DOHH2 (cell line): ENCODE data around the gene VAMP4.

Experiments
- H3F3A ChIP-seq: fragments of 200-600 bp; sonication (generic), shearing (Covaris generic); 2 replicates; pipeline ENCODE4 v1.6.0; 2016; ENCODE audit warnings: antibody characterized with exemption, mild to moderate bottlenecking; ENCODE audit not compliant: control insufficient read depth, insufficient read depth
- H3K27ac ChIP-seq: fragments of 200-600 bp; sonication (generic); 2 replicates; pipeline ENCODE4 v1.5.1; 2014; ENCODE audit warnings: low read depth, mild to moderate bottlenecking, low read length, moderate library complexity
- H3K27me3 ChIP-seq: fragments of 200-600 bp; sonication (generic); 2 replicates; pipeline ENCODE4 v1.6.1; 2014; ENCODE audit warnings: mild to moderate bottlenecking, low read length, mixed read lengths; ENCODE audit not compliant: control insufficient read depth
- H3K36me3 ChIP-seq: fragments of 200-600 bp; sonication (generic); 2 replicates; pipeline ENCODE4 v1.6.1; 2014; ENCODE audit warnings: mild to moderate bottlenecking, low read length, moderate library complexity, mixed read lengths; ENCODE audit not compliant: control insufficient read depth
- H3K4me1 ChIP-seq: fragments of 200-600 bp; sonication (generic); 2 replicates; pipeline ENCODE4 v1.6.1; 2014; ENCODE audit warnings: mild to moderate bottlenecking, low read length, mixed read lengths; ENCODE audit not compliant: control insufficient read depth
- H3K4me2 ChIP-seq: fragments of 200-600 bp; sonication (generic); 2 replicates; pipeline ENCODE4 v1.6.0; 2014; ENCODE audit warnings: mild to moderate bottlenecking, low read length, moderate library complexity
- H3K4me3 ChIP-seq: fragments of 200-600 bp; sonication (generic); 2 replicates; pipeline ENCODE4 v1.5.1; 2014; ENCODE audit warnings: mild to moderate bottlenecking, low read length, mixed read lengths
- H3K79me2 ChIP-seq: fragments of 200-600 bp; sonication (generic); 2 replicates; pipeline ENCODE4 v1.6.1; 2014; ENCODE audit warnings: mild to moderate bottlenecking, low read length, mixed read lengths; ENCODE audit not compliant: control insufficient read depth
- H3K9me2 ChIP-seq: fragments of 200-600 bp; sonication (generic); replicated peaks from 2 replicates; pipeline ENCODE4 v1.6.1; 2014; ENCODE audit warnings: mild to moderate bottlenecking, low read length, mixed read lengths; ENCODE audit not compliant: control insufficient read depth
- H3K9me3 ChIP-seq: fragments of 200-600 bp; sonication (generic); 2 replicates; pipeline ENCODE4 v1.6.1; 2014; ENCODE audit warnings: antibody characterized with exemption, low read length, mixed read lengths; ENCODE audit not compliant: control insufficient read depth, insufficient read depth
- H4K20me1 ChIP-seq: fragments of 200-600 bp; sonication (generic); 2 replicates; pipeline ENCODE4 v1.6.0; 2014; ENCODE audit warnings: low read depth, mild to moderate bottlenecking, antibody characterized with exemption, low read length, moderate library complexity; ENCODE audit not compliant: control insufficient read depth, insufficient read depth
- EZH2phosphoT487 ChIP-seq: fragments of 200-600 bp; sonication (generic); IDR thresholded peaks from 2 replicates; pipeline ENCODE4 v1.6.1; 2017; ENCODE audit warnings: borderline replicate concordance, mild to moderate bottlenecking, antibody characterized with exemption, low read length, moderate library complexity, mixed read lengths
- TF ChIP-seq, protein P1 (sequence below): fragments of 200-600 bp; sonication (generic); IDR thresholded peaks from one replicate; pipeline ENCODE4 v1.5.1; 2014; ENCODE audit warnings: antibody characterized with exemption, mild to moderate bottlenecking, low read depth, low read length; ENCODE audit not compliant: poor library complexity, severe bottlenecking

Gene VAMP4

DNA sequence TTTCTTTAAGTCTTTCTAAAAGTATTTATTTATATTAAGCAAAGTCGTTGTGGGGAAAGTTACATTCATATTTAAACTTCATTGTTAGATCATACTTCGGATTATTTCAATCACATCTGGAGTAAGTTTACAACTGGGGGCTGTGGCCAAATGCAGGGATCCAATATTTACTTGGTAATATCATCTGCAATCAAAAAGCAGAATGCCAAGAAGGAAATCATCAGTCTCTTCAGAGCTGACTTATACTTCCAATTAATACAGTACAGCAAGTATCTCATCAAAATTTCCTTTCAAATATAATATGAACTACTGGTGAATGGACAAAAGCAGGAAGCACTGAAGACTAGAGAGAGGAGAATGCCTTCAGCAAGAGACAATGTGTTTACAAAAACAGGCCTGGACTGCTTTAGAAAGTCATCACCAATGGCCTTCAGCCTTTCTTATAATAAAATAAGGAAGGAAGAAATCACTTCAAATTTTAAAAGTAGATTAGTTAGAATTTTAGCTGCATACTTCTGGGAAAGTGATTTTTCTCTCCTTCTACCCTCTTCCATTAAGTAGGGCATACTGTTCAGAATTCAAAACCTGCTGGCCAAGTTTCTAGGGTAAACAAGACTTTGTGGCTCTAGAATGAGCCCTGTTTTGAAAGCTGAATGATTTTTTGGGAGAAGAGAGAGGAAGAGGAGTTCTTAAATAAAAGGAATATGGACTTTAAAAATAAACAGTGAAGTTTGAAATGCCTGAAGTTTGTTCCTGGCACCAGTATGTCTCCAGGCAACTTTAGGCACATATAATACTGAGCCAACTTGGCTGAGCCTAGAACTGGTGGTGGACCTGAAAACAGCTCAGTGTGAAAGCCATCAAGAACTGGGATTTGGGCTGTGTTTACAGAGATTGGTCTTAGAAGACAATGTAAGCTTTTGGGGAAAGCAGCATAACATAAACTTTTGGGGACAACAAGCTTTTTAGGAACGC lies 67.1 kb downstream of the VAMP4 start:
- H3K9me3 ChIP-seq = no peaks in the 10 kb centered on the region
- no peak overlapping the region for H3K27ac ChIP-seq
- TF ChIP-seq EZH2phosphoT487 = no peak
- TF ChIP-seq, protein P1, sequence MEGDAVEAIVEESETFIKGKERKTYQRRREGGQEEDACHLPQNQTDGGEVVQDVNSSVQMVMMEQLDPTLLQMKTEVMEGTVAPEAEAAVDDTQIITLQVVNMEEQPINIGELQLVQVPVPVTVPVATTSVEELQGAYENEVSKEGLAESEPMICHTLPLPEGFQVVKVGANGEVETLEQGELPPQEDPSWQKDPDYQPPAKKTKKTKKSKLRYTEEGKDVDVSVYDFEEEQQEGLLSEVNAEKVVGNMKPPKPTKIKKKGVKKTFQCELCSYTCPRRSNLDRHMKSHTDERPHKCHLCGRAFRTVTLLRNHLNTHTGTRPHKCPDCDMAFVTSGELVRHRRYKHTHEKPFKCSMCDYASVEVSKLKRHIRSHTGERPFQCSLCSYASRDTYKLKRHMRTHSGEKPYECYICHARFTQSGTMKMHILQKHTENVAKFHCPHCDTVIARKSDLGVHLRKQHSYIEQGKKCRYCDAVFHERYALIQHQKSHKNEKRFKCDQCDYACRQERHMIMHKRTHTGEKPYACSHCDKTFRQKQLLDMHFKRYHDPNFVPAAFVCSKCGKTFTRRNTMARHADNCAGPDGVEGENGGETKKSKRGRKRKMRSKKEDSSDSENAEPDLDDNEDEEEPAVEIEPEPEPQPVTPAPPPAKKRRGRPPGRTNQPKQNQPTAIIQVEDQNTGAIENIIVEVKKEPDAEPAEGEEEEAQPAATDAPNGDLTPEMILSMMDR = no peak
- no peak overlapping the region for H3K4me3 ChIP-seq
- no peaks in the 10 kb centered on the region for H4K20me1 ChIP-seq
- no peaks in the 10 kb centered on the region for H3K36me3 ChIP-seq
- peaks cover 6% of the 10 kb centered on the region; the same call in 1 of the 2 replicates for H3K27me3 ChIP-seq
- no peaks in the 10 kb centered on the region for H3K79me2 ChIP-seq
- no peak overlapping the region for H3K4me2 ChIP-seq
- no peaks in the 10 kb centered on the region for H3K4me1 ChIP-seq
- no peaks in the 10 kb centered on the region for H3K9me2 ChIP-seq
- no peaks in the 10 kb centered on the region for H3F3A ChIP-seq

DNA sequence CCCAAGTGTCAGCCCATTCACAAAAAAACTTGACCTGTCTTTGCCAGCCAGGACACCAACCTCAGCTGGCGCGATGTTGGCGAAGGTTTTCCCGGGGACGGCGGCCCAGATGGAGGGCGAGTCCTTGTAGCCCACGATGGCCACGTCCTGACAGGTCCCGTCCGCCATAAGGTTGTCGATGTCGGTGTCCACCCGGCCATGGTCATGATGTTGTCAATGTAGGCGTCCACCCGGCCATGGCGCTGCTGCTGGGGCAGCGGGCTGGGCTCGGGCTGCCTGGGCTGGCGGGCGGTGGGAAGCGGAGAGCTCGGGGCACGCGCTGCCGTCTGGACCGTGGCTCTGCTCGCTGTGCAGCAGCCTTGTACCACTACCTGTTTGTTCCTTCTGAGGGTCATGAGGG lies 71.1 kb downstream of the VAMP4 start:
- TF ChIP-seq, protein P1 = no peak
- no peak for TF ChIP-seq EZH2phosphoT487
- H3K4me3 ChIP-seq = no peak overlapping the region
- H3K9me2 ChIP-seq = no peaks in the 10 kb centered on the region
- H3K27ac ChIP-seq = no peak overlapping the region
- no peaks in the 10 kb centered on the region for H3K36me3 ChIP-seq
- no peaks in the 10 kb centered on the region for H3F3A ChIP-seq
- H3K79me2 ChIP-seq = no peaks in the 10 kb centered on the region
- no peaks in the 10 kb centered on the region for H3K9me3 ChIP-seq
- no peaks in the 10 kb centered on the region for H4K20me1 ChIP-seq
- H3K27me3 ChIP-seq = peaks cover 8% of the 10 kb centered on the region; the same call in 1 of the 2 replicates
- H3K4me2 ChIP-seq = no peak overlapping the region
- H3K4me1 ChIP-seq = no peaks in the 10 kb centered on the region

DNA sequence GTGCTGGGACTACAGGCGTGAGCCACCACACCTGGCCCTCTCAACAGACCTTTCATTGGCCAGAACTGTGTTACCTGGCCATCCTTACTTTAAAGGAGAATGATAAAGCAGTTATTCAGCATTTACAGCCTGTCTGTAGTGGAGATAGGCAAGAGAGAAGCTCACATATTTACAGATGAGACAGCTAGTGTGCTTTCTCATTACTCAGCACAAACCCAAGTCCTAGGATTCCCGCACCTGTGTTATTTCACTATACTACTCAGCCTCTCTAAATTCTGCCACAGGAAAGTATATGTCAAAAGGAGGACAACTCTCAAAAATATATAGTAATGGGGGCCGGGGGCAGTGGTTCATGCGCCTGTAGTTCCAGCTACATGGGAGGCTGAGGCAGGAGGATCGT lies 73.5 kb downstream of the VAMP4 start:
- Histone ChIP-seq H3F3A (no peaks in the 10 kb centered on the region), H3K9me2 (no peaks in the 10 kb centered on the region), H3K27me3 (peaks cover 10% of the 10 kb centered on the region; the same call in 1 of the 2 replicates), H3K79me2 (no peaks in the 10 kb centered on the region), H3K27ac (no peak overlapping the region), H3K9me3 (no peaks in the 10 kb centered on the region), H3K4me2 (no peak overlapping the region), H3K4me3 (no peak overlapping the region), H4K20me1 (no peaks in the 10 kb centered on the region), H3K4me1 (no peaks in the 10 kb centered on the region), H3K36me3 (no peaks in the 10 kb centered on the region)
- TF ChIP-seq, protein P1 = no peak
